ENCODE results near the gene MSANTD1.

The MSANTD1 gene

GRCh38 chr4:3267576-3268394 lies 18.8 kb downstream of the MSANTD1 start:
- DNase-seq: no peak

DNA sequence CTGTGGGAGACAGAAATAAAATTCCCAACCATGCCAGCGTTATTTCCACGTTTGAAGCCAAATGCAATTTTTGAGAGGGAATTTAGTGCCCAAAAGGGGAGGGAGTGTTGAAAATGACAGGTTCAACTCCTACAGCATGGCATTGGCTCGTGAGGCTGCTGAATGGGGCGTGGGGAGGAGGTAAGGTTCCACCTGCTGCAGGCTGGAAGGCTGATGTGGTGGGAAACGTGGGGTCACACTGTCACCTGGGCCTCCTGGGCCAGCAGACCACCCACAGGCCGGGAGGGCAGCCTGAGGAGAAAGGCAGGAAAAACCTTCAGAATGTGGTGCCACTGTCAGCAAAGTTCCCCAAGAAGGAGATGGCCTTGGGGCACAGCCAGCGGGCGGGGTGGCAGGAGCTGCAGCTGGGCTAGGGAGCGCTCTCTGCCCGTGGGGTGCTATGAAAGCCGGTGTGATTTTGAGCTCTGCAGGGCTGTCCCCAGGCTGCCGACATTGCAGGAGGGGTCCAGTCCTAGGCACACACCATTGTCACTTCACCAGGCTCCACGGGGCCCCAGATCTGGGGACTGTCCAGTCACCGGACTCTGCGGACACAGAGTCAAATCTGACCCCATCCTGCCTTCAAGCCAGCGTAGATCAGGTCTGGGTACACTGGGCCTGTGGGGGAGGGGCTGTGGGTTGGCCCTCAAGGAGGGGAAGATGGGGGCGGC lies 19.6 kb downstream of the MSANTD1 start:
- DNase-seq: no peak

GRCh38 chr4:3269105-3269927 lies 20.4 kb downstream of the MSANTD1 start:
- no peak for DNase-seq

- no peak for DNase-seq
Observed at GRCh38 chr4:3269991-3270611, 21.1 kb downstream of the MSANTD1 start.

DNA sequence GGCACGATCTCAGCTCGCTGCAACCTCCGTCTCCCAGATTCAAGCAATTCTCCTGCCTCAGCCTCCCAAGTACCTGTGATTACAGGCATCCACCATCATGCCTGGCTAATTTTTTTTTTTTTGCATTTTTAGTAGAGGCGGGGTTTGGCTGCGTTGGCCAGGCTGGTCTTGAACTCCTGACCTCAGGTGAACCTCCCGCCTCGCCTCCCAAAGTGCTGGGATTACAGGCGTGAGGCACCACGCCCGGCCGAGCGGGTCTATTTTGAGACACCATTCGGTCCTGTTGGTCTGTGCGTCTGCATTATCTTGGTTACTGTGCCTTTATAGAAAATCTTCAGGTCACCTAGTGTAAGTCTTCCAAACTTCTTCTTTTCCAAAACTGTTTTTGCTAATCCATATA lies 22.2 kb downstream of the MSANTD1 start:
- DNase-seq: no peak

GRCh38 chr4:3276986-3277385 lies 28.0 kb downstream of the MSANTD1 start:
- no peak for DNase-seq

- DNase-seq: no peak
Observed at GRCh38 chr4:3280466-3280865, 31.5 kb downstream of the MSANTD1 start.

DNA sequence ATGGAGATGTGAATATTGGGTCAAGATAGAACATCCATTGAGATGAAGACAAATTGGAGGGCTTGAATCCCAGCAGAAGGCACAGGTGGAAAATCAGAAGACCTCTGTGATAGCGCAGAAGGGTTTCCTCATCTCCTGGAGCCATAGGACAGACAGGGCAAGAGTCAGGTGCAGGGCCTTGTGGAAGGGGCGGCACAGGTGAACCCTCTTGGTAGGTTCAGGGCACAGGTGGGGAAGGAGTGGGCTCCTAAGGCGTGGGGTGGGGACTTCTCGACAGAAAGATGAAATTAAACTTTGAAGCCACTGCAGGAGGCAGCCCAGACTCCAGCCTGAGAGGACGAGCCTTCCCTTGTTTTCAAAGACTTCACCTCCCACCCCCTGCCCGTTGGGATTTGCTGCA lies 34.5 kb downstream of the MSANTD1 start:
- no peak for DNase-seq

DNA sequence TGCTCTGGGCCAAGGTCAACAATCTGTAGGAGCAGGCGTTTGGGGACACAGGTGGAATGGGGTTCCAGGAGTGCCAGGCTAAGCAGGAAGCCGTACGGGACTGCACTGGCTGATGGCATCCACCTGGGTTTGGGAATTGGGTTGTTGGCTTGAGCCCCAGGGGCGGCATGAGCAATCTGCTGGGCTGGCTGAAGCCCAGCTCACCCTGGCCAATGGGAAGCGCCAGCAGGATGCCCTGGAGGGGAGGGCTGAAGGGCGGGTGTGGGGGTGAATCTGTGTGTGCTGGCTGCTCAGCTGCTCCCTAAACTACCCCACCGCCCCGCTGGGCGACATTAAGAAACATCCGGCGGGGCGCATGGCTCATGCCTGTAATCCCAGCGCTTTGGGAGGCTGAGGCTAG lies 35.0 kb downstream of the MSANTD1 start:
- DNase-seq: no peak

GRCh38 chr4:3284734-3285557 lies 36.0 kb downstream of the MSANTD1 start:
- no peak for DNase-seq

DNA sequence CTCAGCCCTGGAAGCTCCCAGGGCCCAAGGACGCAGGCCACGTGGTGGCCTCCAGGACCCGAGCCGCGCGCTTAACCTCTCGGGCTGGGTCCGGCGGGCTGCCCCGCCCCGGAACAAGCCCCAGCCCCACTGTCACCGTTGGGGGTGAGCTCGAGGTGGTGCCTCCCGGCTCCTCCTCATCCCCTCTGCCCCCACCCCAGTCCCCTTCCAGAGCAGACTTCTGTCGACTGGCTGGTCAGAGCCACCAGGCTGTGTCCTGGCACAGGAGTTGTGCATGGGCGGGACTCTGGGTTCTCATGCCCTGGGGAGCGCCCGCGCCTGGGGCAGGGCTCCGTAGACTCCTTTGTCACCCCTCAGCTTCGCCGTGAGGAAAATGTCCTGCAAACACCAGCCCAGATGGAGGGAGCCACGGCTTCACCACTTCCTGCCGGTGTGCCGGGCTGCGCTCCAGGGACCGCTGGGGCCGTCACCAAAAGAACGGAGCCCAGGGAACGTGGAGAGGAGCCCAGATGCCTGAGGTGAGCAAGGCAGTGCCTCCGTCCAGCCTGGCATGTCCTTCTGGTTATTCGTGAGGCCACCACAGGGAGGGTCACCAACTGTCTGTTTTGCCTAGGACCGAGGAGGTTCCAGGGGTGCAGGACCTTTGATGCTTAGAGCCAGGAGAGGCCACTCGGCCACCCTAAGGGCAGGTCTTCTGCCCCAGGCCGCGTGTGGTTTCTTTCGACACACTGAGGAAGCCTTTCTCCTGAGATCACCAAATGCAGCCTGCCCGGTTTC lies 36.8 kb downstream of the MSANTD1 start:
- DNase-seq: no peak

DNA sequence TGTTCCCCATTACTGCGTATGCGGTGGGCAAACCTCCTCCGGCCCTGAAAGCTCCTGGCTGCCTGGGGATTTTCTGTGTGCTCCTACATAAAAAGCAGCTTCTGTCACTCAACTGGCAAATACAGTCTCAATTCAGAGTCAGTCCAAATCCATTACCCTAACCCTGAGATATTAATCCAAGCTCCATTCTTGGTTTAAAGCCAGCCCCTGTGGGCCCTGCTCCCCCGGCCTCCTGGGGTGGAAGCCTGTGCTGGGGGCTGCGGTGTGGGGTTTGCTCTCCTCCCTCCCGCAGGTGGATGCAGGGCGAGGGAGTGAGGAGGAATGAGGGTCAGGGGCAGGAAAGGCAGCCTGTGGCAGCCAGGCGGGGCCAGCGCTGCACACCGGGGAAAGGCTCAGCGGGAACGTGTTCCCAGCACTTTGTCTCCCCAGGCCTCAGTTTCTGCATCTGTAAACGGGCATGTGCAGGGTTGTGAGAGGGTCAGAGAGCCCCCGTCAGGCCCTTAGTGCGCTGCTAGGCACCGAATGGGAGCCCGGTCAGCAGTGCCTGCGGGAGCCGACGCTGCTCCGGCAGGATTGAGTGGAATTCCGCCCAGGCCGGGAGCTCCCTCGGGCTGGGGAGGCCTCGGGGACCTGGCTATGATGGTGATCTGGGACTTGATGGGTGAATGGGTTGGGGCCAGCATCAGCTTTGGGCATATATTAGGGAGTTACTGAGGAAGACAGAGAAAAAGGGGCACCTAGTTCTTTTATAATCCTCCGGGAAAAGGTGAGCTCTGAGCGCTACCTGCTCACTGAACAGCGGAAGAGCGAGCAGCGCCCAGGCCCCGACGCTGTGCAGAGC lies 37.6 kb downstream of the MSANTD1 start:
- no peak for DNase-seq

- DNase-seq: no peak
Observed at GRCh38 chr4:3287271-3287971, 38.5 kb downstream of the MSANTD1 start.

DNA sequence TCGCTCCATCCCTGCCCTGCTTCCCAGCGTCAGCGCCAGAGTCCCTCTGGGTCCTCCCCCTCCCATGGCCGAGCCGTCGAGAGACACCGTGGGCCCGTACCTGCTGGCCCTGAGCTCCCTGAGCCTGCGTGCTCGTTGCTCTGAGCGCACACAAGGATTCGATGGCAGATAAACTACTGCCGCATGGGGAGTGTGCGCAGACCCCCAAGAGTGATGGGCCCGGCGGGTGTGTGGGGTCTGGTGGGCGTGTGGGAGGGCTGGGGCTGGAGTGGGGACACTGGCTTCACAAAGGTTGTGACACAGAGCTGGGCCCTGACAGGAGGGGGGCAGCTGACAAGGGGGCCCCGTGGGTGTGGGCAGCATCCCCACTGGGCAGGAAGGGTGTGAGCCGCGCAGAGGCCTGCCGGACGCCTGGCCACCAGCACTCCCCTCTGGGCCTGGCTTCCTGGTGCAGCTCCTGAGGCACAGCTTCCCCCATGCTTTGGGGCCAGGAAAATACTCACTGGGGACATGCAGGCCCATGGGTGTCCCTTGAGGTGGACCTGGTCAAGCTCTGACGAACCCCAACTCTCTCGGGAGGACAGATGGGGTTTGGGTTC lies 39.1 kb downstream of the MSANTD1 start:
- no peak for DNase-seq

GRCh38 chr4:3288571-3289094 lies 39.7 kb downstream of the MSANTD1 start:
- DNase-seq: no peak

GRCh38 chr4:3290476-3290875 lies 41.5 kb downstream of the MSANTD1 start:
- DNase-seq: peak in 1 of 2 experiments; percentile 23

DNA sequence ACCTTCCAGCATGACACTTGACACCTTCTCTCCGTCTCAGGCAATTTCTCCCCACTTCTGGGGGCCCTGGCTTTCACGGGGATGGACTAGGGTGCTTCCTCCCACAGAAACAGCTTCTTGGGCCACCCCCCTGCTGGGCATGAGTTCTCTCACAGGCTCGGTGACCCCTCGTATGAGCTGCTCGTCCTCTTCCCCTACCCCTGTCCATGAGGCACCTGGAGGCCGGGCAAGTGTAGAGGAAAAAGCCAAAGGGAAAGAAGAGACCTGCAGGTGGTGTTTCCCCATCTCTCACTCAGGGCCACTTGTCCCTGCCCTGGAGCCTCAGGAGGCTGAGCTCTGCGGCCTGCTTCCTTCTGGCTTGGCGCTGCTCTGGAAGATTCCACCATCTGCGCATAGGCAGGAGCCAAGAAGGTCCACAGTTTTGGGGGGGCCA lies 41.9 kb downstream of the MSANTD1 start:
- DNase-seq: no peak

DNA sequence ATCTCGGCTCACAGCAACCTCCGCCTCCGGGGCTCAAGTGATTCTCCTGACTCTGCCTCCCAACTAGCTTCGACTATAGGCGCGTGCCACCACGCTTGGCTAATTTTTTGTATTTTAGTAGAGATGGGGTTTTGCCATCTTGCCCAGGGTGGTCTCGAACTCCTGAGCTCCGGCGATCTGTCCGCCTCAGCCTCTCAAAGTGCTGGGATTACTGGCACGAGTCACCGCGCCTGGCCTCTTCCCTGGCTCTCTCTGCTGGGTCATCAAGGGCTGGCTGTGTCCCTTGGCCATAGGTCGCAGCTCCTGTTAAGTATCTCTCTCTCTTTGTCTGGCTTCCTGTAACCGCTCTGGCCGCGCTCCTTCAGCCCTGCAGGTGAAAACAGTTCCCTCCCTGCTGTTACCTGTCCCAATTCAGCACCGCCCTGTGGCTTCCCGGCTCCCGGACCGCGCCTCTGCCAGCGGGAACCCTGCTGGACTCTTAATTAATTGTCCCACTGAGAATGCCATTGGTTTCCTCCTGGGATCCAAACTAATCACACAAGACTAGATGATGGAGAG lies 42.5 kb downstream of the MSANTD1 start:
- no peak for DNase-seq

All from SHP77 (cell line).